Ovary (tissue), 9 donors: ENCODE measurements around the gene PRODH2. TPM values are rescaled to one million over a fixed set of nuclear protein-coding genes. Genes with fewer than 3 reads are reported as not detected.

Experiments
- DNase-seq, 5 donors: peaks; one replicate each; pipeline ENCODE4 v3.0.0-alpha.2; 2019 to 2020
- H3K27ac ChIP-seq, 2 donors: fragments of 200-600 bp; one replicate each; pipeline versions ENCODE4 v1.5.1 to v1.8.0; 2019 to 2022
- H3K27me3 ChIP-seq: fragments of 200-600 bp; one replicate; pipeline ENCODE4 v1.8.0; 2022
- H3K36me3 ChIP-seq: fragments of 200-600 bp; sonication (generic); one replicate; pipeline ENCODE4 v1.5.1; 2019
- H3K4me1 ChIP-seq: one replicate; pipeline ENCODE4 v1.8.1; 2013; ENCODE audit warnings: mild to moderate bottlenecking, moderate library complexity; ENCODE audit not compliant: insufficient read depth
- H3K4me3 ChIP-seq: fragments of 200-600 bp; sonication (generic); one replicate; pipeline ENCODE4 v1.5.1; 2017
- H3K9me3 ChIP-seq, 2 donors: fragments of 200-600 bp in 1 of 2; sonication (generic) in 1 of 2; one replicate each; pipeline versions ENCODE4 v1.5.1 to v1.8.1; 2013 to 2019; ENCODE audit warnings: mild to moderate bottlenecking in 1 of 2, moderate library complexity in 1 of 2
- EP300 ChIP-seq: sonication (generic); formaldehyde crosslinking; IDR thresholded peaks from one replicate; pipeline ENCODE4 v1.6.1; 2017; ENCODE audit warnings: antibody characterized with exemption
- POLR2A ChIP-seq: fragments of 450-650 bp; IDR thresholded peaks from one replicate; pipeline ENCODE4 v1.6.1; 2017; ENCODE audit warnings: antibody characterized with exemption, mild to moderate bottlenecking, moderate library complexity
- WGBS, 3 donors: extraction: QIAGEN DNeasy Blood & Tissue Kit in 1 of 3; methylation state at CpG; one replicate each; pipeline versions ENCODE4 v1.1.5 to v1.1.7; 2013 to 2017; 5-methylcytosine and 5-hydroxymethylcytosine counted together
- intact Hi-C, 4 donors: fragments of 100-400 bp; cut with DNase I; formaldehyde crosslinking; loops; one replicate each; pipeline versions ENCODE4 v1.11.0 to v1.15.1; 2022 to 2023
- polyA plus RNA-seq, 2 donors: library from polyadenylated mRNA; stranded (reverse); fragments of 200-250 nt in 1 of 2; fragments of 350-450 nt in 1 of 2; fragmentation: Illumina TruSeq in 1 of 2; extraction: RNeasy Lipid Tissue Mini Kit (QIAGEN cat#74804) in 1 of 2; gene quantifications; one replicate each; pipeline ENCODE4 v1.2.3, GENCODE V29; 2013 to 2014
- total RNA-seq, 7 donors: library from RNA; depleted of rRNA in 2 of 7; stranded (reverse); fragments of >200 nt in 2 of 7; fragmentation: NEBNext Ultra II Directional in 3 of 7; extraction: Animal tissue kit (Norgen Biotek cat#: 25700) in 3 of 7; gene quantifications; one replicate each; pipeline versions ENCODE4 v1.1.0 to v1.2.4, GENCODE V29; 2016 to 2023
- TF ChIP-seq, protein P1 (sequence below), 3 donors: fragments of 450-650 bp in 2 of 3; fragments of 200-600 bp in 1 of 3; IDR thresholded peaks; one replicate each; pipeline versions ENCODE4 v1.5.1 to v1.8.0; 2016 to 2022; ENCODE audit warnings: antibody characterized with exemption in 3 of 3, mild to moderate bottlenecking in 1 of 3
- donor health status: DM: no; HTN: no; CAD: no; lungs with moderate emphysema.
- donor health status: DM: no; HTN: no; CAD: no.
- donor health status: Bipolar disorder and iron deficiency.
- donor health status: DM: yes; HTN: yes; CAD: no.
- donor health status: DM: no; HTN: no; CAD: no.
- donor health status: DM: yes; HTN: yes; CAD: no.

The PRODH2 gene
- total and polyA plus RNA-seq, 9 donors, result 0.41 TPM; not detected in 8

GRCh38 chr19:35776102-35776788 is 36.4 kb downstream of the PRODH2 start:
- H3K4me3 ChIP-seq, result peak overlapping the region; percentile 85
- intact Hi-C loops, result loop anchor here in 1 of 4 donors (5.0 kb wide), 1 partner anchor 156 kb away; no protein-coding TSS in a partner anchor
- no peaks in the 10 kb centered on the region for H3K27me3 ChIP-seq
- peak in 1 of 5 donors; percentile 38 for DNase-seq
- TF ChIP-seq EP300, result no peak
- TF ChIP-seq, protein P1, sequence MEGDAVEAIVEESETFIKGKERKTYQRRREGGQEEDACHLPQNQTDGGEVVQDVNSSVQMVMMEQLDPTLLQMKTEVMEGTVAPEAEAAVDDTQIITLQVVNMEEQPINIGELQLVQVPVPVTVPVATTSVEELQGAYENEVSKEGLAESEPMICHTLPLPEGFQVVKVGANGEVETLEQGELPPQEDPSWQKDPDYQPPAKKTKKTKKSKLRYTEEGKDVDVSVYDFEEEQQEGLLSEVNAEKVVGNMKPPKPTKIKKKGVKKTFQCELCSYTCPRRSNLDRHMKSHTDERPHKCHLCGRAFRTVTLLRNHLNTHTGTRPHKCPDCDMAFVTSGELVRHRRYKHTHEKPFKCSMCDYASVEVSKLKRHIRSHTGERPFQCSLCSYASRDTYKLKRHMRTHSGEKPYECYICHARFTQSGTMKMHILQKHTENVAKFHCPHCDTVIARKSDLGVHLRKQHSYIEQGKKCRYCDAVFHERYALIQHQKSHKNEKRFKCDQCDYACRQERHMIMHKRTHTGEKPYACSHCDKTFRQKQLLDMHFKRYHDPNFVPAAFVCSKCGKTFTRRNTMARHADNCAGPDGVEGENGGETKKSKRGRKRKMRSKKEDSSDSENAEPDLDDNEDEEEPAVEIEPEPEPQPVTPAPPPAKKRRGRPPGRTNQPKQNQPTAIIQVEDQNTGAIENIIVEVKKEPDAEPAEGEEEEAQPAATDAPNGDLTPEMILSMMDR (IDR thresholded peaks at IDR 0.05), result no peak
- no peak for TF ChIP-seq POLR2A
- WGBS, 3 donors, result 48 to 49% (median 49%) methylated on average over 13 of the region's 13 CpGs
- H3K4me1 ChIP-seq, result peaks cover 7% of the 10 kb centered on the region
- H3K27ac ChIP-seq, result no peak overlapping the region
- no peaks in the 10 kb centered on the region for H3K9me3 ChIP-seq
- H3K36me3 ChIP-seq, result no peaks in the 10 kb centered on the region

DNA sequence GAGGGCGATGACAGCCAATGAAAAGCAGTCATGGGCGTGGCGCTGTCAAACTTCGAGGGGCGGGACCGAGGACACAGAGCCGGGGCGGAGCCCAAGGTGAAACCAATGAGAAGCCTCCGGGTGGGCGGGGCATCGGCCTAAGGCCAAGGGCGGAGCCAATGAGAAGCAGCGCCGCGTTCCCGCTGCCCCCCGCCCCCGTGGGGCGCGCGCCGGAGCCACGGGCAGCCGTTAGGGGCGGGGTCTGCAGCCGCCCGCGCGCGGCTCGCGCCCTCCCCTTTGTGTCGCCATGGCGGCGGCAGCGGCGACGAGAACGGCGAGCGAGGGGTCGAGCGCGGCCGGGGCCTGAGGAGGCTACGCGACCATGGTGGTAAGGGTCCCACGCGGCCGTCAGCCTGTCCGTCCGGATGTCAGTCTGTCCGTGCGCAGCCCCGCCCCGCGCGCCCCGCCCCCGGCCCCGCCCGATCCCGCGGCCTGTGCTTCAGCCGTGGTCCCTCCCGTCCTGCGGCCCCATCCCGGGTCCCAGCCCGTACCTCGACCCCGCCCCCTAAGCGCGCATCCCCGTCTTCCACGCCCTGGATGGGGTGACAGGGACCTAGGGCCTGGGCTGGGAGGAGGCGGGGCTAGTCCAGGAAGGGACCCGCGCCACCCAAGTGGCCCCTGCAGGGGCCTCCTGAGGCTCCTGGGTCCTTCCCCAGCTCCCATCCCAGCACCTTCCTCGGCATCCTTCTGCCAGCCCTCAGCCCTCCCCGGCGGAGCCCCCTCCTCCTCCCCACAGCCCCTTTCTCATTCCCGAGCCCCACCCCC is 37.1 kb downstream of the PRODH2 start, which contains the start of gene ARHGAP33:
ARHGAP33 (plus strand) TSS at position 267 of the 804 bp plus-strand sequence; CDS start at position 362, 95 bp downstream.
- Histone ChIP-seq H3K9me3 (no peaks in the 10 kb centered on the region), H3K27ac (no peak within 1 kb of the TSS), H3K4me3 (peak within 1 kb of the TSS; percentile 85), H3K36me3 (no peaks in the 10 kb centered on the region), H3K4me1 (peaks cover 7% of the 10 kb centered on the region), H3K27me3 (no peaks in the 10 kb centered on the region)
- 1% methylated on average over 46 to 82 of the region's 82 CpGs for WGBS, 3 donors
- no peak for TF ChIP-seq POLR2A
- TF ChIP-seq EP300, result no peak
- TF ChIP-seq, protein P1 (IDR thresholded peaks at IDR 0.05), result no peak
- peak; percentile 99 to 100 (median 100) for DNase-seq
- intact Hi-C loops, result loop anchor here in 1 of 4 donors (5.0 kb wide), 1 partner anchor 157 kb away; no protein-coding TSS in a partner anchor

GRCh38 chr19:35775046-35775297 is 37.7 kb downstream of the PRODH2 start:
- intact Hi-C loops, result loop anchor here in 1 of 4 donors (5.0 kb wide), 1 partner anchor 157 kb away; no protein-coding TSS in a partner anchor

More at GRCh38 chr19:35775046-35775297, 37.7 kb downstream of the PRODH2 start:
- no peak for DNase-seq
- H3K27ac ChIP-seq, result no peak overlapping the region
- no peaks in the 10 kb centered on the region for H3K36me3 ChIP-seq
- H3K27me3 ChIP-seq, result no peaks in the 10 kb centered on the region
- TF ChIP-seq POLR2A, result no peak
- TF ChIP-seq, protein P1 (IDR thresholded peaks at IDR 0.05), result no peak
- no peak for TF ChIP-seq EP300
- 11 to 19% (median 17%) methylated on average over 9 of the region's 9 CpGs for WGBS, 3 donors
- H3K4me1 ChIP-seq, result peaks cover 7% of the 10 kb centered on the region
- peak overlapping the region; percentile 85 for H3K4me3 ChIP-seq
- no peaks in the 10 kb centered on the region for H3K9me3 ChIP-seq
